HG03457 (cell line): ENCODE data around the gene TAF11.
"Not testable (repeated sequence)": the region's sequence is repeated elsewhere in the genome, so short reads cannot be mapped to it uniquely, and the experiment has no call there.

Source experiments
- ATAC-seq: cut with Tn5 transposase; IDR thresholded peaks from one replicate; pipeline ENCODE4 v1.9.1; 2021; ENCODE audit warnings: moderate number of reproducible peaks; ENCODE audit not compliant: unreplicated experiment

The TAF11 gene

GRCh38 chr6:34906826-34907225 lies 19.0 kb upstream of the TAF11 start:
- no peak for ATAC-seq

- ATAC-seq: no peak
Observed at GRCh38 chr6:34904990-34905613, 17.3 kb upstream of the TAF11 start.

GRCh38 chr6:34901930-34902329 lies 14.1 kb upstream of the TAF11 start:
- ATAC-seq: no peak

- ATAC-seq: no peak
Observed at GRCh38 chr6:34900321-34901031, 12.6 kb upstream of the TAF11 start.

- ATAC-seq: not testable (repeated sequence)
Observed at GRCh38 chr6:34899748-34900147, 11.9 kb upstream of the TAF11 start.

- no peak for ATAC-seq
Observed at GRCh38 chr6:34897716-34898115, 9.9 kb upstream of the TAF11 start.

GRCh38 chr6:34897130-34897529 lies 9.3 kb upstream of the TAF11 start:
- no peak for ATAC-seq

GRCh38 chr6:34894693-34895092 lies 6.9 kb upstream of the TAF11 start:
- no peak for ATAC-seq

- no peak for ATAC-seq
Observed at GRCh38 chr6:34891296-34891695, 3.5 kb upstream of the TAF11 start.

- ATAC-seq: no peak
Observed at GRCh38 chr6:34890533-34890925, 2.7 kb upstream of the TAF11 start.

- ATAC-seq: no peak
Observed at GRCh38 chr6:34888874-34889555, 1.2 kb upstream of the TAF11 start, which contains the start of gene ANKS1A. ANKS1A (plus strand) TSS chr6:34889255; CDS start chr6:34889403, 148 bp downstream.

GRCh38 chr6:34888514-34888856 lies 643 bp upstream of the TAF11 start:
- ATAC-seq: no peak

- ATAC-seq: not testable (repeated sequence)
Observed at GRCh38 chr6:34885837-34886236, 2.0 kb downstream of the TAF11 start.

- no peak for ATAC-seq
Observed at GRCh38 chr6:34884996-34885395, 2.8 kb downstream of the TAF11 start.

GRCh38 chr6:34884073-34884472 lies 3.8 kb downstream of the TAF11 start:
- ATAC-seq: not testable (repeated sequence)

GRCh38 chr6:34877869-34878485 lies 9.9 kb downstream of the TAF11 start:
- ATAC-seq: no peak

- no peak for ATAC-seq
Observed at GRCh38 chr6:34877259-34877658, 10.6 kb downstream of the TAF11 start.

GRCh38 chr6:34876472-34876871 lies 11.4 kb downstream of the TAF11 start:
- ATAC-seq: no peak

- no peak for ATAC-seq
Observed at GRCh38 chr6:34875292-34876213, 12.3 kb downstream of the TAF11 start.

- no peak for ATAC-seq
Observed at GRCh38 chr6:34872332-34872731, 15.5 kb downstream of the TAF11 start.

GRCh38 chr6:34871853-34872252 lies 16.0 kb downstream of the TAF11 start:
- no peak for ATAC-seq
